T-helper 1 cell treated with Interleukin-12 subunit alpha and Interleukin-12 subunit beta and Interleukin-4 antibody, amounts not matched to agents 30 μg/mL and 1 μg/mL, for 36 hours (primary cell): ENCODE results near the gene PACSIN2.
A peak's percentile ranks its signal among the peaks of the same experiment; 100 is the strongest.

Experiments used
- H3K27ac Mint-ChIP-seq: one replicate; pipeline ENCODE4 v1.8.0; 2021; ENCODE audit warnings: mild to moderate bottlenecking, mixed read lengths
- H3K27me3 Mint-ChIP-seq: one replicate; pipeline ENCODE4 v1.8.0; 2021; ENCODE audit warnings: low read depth, mixed read lengths
- H3K36me3 Mint-ChIP-seq: one replicate; pipeline ENCODE4 v1.8.0; 2021; ENCODE audit warnings: low read depth, mixed read lengths
- H3K4me1 Mint-ChIP-seq: one replicate; pipeline ENCODE4 v1.8.0; 2021; ENCODE audit warnings: low read depth, mixed read lengths
- H3K4me3 Mint-ChIP-seq: one replicate; pipeline ENCODE4 v1.8.0; 2021; ENCODE audit warnings: mild to moderate bottlenecking, moderate library complexity, mixed read lengths
- H3K9me3 Mint-ChIP-seq: one replicate; pipeline ENCODE4 v1.8.0; 2021; ENCODE audit warnings: mixed read lengths

Gene PACSIN2

DNA sequence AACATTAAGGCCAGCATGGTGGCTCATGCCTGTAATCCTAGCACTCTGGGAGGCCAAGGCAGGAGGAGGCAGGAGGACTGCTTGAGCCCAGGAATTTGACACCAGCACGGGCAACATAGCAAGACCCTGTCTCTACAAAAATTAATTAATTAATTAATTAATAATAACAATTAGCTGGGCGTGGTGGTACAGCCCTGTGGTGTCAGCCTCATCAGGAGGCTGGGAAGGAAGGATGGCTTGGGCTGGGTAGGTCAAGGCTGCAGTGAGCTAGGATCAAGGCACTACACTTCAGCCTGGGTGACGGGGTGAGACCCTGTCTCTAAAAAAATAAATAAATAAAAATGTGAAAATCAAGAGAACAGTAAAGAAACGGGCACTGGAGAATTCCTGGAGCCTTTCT lies 159.2 kb downstream of the PACSIN2 start:
- Mint-ChIP-seq H3K9me3 (no peaks in the 10 kb centered on the region), H3K27ac (peak overlapping the region; percentile 90), H3K27me3 (no peaks in the 10 kb centered on the region), H3K36me3 (peaks cover 2% of the 10 kb centered on the region), H3K4me1 (peaks cover 4% of the 10 kb centered on the region), H3K4me3 (peak overlapping the region; percentile 85)

DNA sequence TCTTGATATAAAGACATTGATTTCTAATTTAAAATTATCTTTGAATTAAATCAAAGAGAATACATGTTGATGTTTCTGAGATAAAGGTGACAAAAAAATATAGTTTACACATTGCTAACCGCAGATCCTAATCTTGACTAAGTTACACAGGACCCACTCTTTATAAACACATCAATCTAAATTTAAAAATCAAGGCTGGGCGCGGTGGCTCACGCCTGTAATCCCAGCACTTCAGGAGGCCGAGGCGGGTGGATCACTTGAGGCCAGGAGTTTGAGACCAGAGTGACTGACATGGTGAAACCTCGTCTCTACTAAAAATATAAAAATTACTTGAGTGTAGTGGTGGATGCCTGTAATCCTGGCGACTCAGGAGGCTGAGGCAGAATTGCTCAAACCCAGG lies 159.7 kb downstream of the PACSIN2 start:
- Mint-ChIP-seq H3K27ac (no peak overlapping the region), H3K4me3 (peak overlapping the region; percentile 14), H3K36me3 (peaks cover 2% of the 10 kb centered on the region), H3K27me3 (no peaks in the 10 kb centered on the region), H3K4me1 (peaks cover 4% of the 10 kb centered on the region), H3K9me3 (no peaks in the 10 kb centered on the region)

DNA sequence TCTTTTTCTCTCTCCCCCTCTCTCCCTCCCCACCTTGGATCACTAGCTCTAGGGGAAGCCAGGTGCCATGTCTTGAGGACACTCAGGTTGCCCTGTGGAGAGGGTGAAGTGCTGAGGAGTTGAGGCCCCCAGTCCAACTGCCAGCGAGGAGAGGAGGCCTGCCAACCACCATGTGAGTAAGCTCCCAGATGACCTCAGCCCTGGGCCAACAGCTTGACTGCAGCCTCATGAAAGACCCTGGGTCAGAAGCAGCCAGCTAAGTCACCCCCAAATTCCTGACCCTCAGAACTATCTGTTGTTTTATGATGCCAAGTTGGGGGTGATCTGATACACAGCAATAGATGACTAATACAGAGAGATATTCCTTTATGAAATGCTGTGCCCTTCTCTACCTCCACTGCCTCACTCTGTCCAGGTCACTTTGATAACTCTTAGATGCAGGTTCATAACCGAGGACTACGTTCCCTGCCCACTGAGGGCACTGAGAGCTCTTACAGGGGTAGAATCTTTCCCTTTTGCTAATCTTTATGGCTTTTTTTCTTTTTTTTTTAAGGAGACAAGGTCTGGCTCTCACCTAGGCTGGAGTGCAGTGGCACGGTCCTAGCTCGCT lies 165.9 kb downstream of the PACSIN2 start:
- Mint-ChIP-seq H3K9me3 (no peaks in the 10 kb centered on the region), H3K4me3 (no peak overlapping the region), H3K27ac (no peak overlapping the region), H3K36me3 (peaks cover 21% of the 10 kb centered on the region), H3K27me3 (no peaks in the 10 kb centered on the region), H3K4me1 (peaks cover 3% of the 10 kb centered on the region)

DNA sequence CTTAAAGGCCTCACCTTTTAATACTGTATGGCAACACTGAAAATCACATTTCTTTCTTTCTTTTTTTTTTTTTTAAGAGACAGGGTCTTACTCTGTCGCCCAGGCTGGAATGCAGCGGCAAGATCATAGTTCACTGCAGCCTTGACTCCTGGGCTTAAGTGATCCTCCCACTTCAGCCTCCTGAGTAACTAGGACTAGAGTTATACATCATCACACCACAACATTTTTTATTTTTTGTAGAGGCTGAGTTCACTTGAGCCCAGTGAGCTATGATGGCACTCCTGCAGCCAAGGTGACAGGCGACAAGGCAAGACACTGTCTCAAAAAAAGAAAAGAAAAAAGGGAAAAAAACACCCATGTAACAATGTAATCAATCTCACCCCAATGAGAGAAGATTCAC lies 167.8 kb downstream of the PACSIN2 start:
- H3K4me1 Mint-ChIP-seq = peaks cover 14% of the 10 kb centered on the region
- peaks cover 28% of the 10 kb centered on the region for H3K36me3 Mint-ChIP-seq
- no peak overlapping the region for H3K4me3 Mint-ChIP-seq
- H3K9me3 Mint-ChIP-seq = no peaks in the 10 kb centered on the region
- H3K27ac Mint-ChIP-seq = no peak overlapping the region
- no peaks in the 10 kb centered on the region for H3K27me3 Mint-ChIP-seq

DNA sequence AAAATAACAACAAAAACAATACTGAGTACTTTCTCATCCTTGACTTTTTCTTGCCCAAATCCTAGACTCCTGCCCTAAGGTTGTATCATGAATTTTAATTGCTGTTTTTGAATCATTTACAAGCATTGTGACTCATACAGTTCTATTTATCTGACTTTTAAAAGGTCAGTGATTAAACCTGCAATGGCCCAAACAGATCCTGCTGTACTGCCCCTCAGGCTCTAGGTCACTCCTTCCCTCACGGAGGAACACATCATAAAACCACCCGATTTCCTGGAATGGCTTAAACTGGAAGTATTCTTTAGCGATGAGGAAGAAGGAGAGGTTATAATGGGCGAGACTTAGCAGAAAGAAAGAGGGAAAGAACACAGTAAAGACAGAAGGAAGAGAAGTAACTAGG lies 170.2 kb downstream of the PACSIN2 start:
- H3K4me1 Mint-ChIP-seq = peaks cover 19% of the 10 kb centered on the region
- no peaks in the 10 kb centered on the region for H3K9me3 Mint-ChIP-seq
- no peaks in the 10 kb centered on the region for H3K27me3 Mint-ChIP-seq
- H3K36me3 Mint-ChIP-seq = peaks cover 39% of the 10 kb centered on the region
- H3K4me3 Mint-ChIP-seq = no peak overlapping the region
- H3K27ac Mint-ChIP-seq = no peak overlapping the region

DNA sequence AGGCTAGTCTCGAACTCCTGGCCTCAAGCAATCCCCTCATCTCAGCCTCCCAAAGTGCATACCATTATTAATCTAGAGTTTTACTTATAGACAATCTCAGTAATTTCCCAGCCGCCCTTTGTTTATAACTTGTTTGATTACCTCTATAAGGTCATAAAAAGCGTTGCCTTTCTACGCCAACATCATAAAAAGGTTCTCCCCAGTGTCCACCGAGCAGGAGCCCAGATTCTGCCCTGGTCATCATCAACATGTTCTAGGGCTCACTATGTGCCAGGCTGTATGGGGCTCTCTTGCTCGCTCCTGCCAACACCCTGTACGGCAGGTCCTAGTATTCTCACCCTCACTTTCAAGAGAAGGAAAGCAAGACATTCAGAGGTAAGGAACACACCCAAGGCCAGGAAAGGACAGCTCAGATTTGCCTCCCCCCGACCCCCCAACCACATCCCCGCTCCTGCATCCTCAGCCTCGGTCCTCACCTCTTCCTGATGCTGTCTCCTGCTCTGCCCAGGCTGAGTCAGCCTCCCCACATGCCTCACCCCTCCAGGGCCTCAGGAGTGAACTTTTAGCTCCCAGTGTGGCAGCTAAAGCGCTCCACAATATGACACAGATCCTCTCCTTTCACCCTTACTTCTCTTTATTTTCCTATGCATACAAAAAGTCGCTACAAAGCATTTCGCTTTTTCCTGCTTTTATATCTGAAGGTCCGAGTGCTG lies 172.1 kb downstream of the PACSIN2 start:
- H3K27me3 Mint-ChIP-seq = no peaks in the 10 kb centered on the region
- H3K36me3 Mint-ChIP-seq = peaks cover 40% of the 10 kb centered on the region
- H3K4me3 Mint-ChIP-seq = no peak overlapping the region
- H3K4me1 Mint-ChIP-seq = peaks cover 16% of the 10 kb centered on the region
- no peaks in the 10 kb centered on the region for H3K9me3 Mint-ChIP-seq
- no peak overlapping the region for H3K27ac Mint-ChIP-seq

DNA sequence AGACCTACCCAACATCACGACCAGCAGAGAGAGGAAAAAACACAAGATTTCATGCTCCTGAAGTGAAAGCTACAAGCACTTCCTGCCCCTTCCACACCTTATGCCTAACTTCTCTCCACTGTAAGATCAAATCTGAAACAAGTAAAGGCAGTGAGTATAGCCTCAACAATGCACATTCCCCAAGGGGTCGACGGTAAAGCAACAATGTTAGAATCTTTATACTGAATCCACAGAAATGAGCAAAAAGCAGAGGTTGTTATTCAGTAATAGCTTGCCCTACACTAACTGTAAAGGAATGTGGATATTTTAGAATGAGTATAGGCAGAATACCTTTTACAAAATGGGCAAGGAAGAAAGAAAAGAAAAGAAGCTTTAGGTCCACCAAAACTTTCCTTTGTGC lies 173.5 kb downstream of the PACSIN2 start:
- Mint-ChIP-seq H3K4me1 (peaks cover 16% of the 10 kb centered on the region), H3K27me3 (no peaks in the 10 kb centered on the region), H3K27ac (peak overlapping the region; percentile 60), H3K36me3 (peaks cover 35% of the 10 kb centered on the region), H3K9me3 (no peaks in the 10 kb centered on the region), H3K4me3 (no peak overlapping the region)

DNA sequence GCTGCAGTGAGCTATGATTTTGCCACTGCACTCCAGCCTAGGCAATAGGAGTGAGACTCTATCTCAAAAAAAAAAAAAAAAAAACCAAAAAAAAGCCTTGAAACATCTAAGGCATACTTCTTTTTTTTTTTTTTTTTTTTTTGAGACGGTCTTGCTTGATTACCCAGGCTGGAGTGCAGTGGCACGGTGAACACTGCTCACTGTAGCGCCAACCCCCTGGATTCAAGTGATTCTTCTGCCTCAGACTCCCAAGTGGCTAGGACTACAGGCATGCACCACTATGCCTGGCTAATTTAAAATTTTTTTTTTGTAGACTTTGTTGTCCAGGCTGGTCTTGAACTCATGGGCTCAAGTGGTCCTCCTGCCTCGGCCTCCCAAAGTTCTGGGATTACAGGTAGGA lies 177.4 kb downstream of the PACSIN2 start:
- no peaks in the 10 kb centered on the region for H3K9me3 Mint-ChIP-seq
- H3K36me3 Mint-ChIP-seq = peaks cover 23% of the 10 kb centered on the region
- peaks cover 8% of the 10 kb centered on the region for H3K4me1 Mint-ChIP-seq
- no peak overlapping the region for H3K27ac Mint-ChIP-seq
- no peaks in the 10 kb centered on the region for H3K27me3 Mint-ChIP-seq
- no peak overlapping the region for H3K4me3 Mint-ChIP-seq

DNA sequence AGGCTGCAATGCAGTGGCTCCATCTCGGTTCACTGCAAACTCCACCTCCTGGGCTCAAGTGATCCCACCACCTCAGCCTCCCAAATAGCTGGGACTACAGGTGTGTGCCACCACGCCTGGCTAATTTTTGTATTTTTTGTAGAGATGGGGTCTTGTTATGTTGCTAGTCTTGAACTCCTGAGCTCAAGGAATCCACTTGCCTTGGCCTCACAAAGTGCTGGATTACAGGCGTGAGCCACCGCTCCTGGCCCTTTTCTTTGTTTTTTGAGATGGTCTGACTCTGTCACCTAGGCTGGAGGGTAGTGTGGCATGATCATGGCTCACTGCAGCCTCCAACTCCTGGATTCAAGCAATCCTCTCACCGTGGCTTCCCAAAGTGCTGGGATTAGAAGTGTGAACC lies 178.9 kb downstream of the PACSIN2 start:
- Mint-ChIP-seq H3K27me3 (no peaks in the 10 kb centered on the region), H3K4me3 (no peak overlapping the region), H3K4me1 (peaks cover 1% of the 10 kb centered on the region), H3K27ac (no peak overlapping the region), H3K9me3 (no peaks in the 10 kb centered on the region), H3K36me3 (peaks cover 17% of the 10 kb centered on the region)

DNA sequence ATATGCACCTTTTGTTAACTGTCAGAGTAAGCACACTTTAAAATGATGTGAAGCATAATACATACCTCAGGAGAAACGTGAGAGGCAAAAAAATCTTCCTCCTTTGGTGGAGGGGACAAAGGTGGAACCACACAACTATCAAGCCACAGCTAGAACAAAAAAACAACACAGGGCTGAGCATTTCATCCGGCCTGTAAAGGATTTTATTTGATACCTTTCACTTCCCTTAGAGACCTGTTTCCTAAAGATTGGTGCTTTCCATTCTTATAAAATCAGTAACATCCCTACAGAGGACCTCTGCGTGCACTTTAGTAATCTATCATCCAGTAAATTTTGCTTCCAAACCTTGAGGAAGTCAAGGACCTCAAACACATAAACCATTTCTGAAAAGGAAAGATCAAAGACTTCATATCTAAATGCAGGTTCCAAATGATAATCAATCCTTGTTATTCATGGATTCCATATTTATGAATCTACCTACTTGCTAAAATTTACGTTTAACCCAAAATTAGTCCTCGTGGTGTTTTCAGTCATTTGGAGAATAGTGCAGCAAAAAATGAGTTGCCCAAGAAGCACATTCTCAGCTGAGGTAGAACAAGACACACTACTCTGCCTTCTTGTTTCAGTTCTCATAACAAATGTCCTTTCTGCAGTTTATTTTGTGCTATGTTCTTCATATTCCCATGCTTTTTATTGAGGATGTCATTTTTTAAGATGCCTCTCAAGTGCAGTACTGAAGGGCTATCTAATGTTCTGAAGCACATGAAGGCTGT lies 180.6 kb downstream of the PACSIN2 start:
- H3K4me3 Mint-ChIP-seq = no peak overlapping the region
- peaks cover 1% of the 10 kb centered on the region for H3K4me1 Mint-ChIP-seq
- H3K27me3 Mint-ChIP-seq = no peaks in the 10 kb centered on the region
- H3K36me3 Mint-ChIP-seq = peaks cover 18% of the 10 kb centered on the region
- no peaks in the 10 kb centered on the region for H3K9me3 Mint-ChIP-seq
- H3K27ac Mint-ChIP-seq = no peak overlapping the region

DNA sequence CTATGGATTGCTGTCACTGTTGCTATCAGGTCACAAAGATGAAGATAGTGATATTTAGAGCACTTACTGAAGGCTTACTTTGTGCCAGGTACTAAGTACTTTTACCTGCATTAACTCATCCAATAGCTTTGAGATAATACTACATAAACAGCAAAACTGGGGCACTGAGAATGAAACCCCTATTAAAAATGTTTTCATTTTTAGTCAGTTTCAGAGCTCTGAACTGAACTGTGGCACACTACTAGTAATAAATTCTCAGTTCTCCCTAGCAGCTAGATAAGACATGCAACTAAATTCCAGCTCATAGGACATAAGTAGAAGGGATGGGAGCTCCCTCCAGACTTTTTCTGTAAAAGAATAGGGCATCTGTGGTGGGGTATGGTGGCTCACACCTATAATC lies 181.8 kb downstream of the PACSIN2 start:
- no peak overlapping the region for H3K27ac Mint-ChIP-seq
- peaks cover 23% of the 10 kb centered on the region for H3K36me3 Mint-ChIP-seq
- H3K9me3 Mint-ChIP-seq = no peaks in the 10 kb centered on the region
- H3K27me3 Mint-ChIP-seq = no peaks in the 10 kb centered on the region
- H3K4me1 Mint-ChIP-seq = peaks cover 4% of the 10 kb centered on the region
- no peak overlapping the region for H3K4me3 Mint-ChIP-seq

DNA sequence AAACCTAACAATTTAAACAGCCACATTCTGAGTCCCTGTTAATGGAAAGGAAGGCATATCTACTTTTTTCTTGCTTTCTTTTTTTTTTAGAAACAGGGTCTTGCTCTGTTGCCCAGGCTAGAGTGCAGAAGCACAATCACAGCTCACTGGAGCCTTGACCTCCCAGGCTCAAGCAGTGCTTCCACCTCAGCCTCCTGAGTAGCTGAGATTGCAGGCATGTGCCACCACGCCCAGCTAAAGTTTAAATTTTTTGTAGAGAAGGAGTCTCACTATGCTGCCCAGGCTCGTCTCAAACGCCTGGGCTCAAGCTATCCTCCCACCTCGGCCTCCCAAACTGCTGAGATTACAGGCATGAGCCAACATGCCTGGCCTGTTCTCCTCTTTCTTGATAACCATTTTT lies 183.2 kb downstream of the PACSIN2 start:
- Mint-ChIP-seq H3K9me3 (no peaks in the 10 kb centered on the region), H3K36me3 (peaks cover 23% of the 10 kb centered on the region), H3K27ac (no peak overlapping the region), H3K4me3 (no peak overlapping the region), H3K4me1 (peaks cover 4% of the 10 kb centered on the region), H3K27me3 (no peaks in the 10 kb centered on the region)

DNA sequence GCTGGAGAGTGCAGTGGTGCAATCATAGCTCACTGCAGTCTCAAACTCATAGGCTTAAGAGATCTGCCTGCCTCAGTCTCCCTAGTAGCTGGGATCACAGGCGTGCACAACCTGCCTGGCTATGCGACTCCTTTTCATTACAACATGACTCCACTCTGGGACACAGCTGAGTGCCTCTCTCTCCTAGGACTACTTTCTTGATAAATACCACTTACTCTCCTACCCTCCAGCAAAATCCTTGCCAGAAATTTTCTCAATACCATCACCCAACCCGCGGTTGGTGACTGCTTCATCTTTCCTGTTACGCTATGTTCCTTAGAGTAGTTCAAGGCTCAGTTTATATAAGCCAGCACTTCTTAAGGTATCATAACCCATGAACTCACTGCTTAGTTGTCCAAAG lies 184.8 kb downstream of the PACSIN2 start:
- Mint-ChIP-seq H3K4me3 (no peak overlapping the region), H3K27ac (no peak overlapping the region), H3K27me3 (no peaks in the 10 kb centered on the region), H3K9me3 (no peaks in the 10 kb centered on the region), H3K4me1 (peaks cover 4% of the 10 kb centered on the region), H3K36me3 (peaks cover 23% of the 10 kb centered on the region)

DNA sequence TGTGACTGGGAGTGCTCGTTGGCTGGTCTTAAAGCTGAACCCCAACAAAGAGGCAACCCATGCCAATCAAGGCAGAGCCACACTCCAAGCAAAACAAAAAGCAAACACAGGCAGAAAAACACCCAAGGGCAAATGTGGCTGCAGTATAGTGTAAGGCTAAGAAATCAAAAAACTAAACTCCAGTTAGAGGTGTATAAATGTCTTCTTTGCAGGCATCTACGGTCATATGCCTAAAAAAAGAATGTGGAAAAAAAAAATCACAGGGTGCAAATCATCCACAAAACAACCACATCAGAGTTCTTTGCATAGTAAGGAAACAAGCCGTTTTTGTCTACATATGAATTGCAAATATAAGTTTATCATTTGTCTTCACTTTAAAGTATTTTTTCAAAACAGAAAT lies 185.6 kb downstream of the PACSIN2 start:
- no peak overlapping the region for H3K4me3 Mint-ChIP-seq
- H3K4me1 Mint-ChIP-seq = peaks cover 3% of the 10 kb centered on the region
- peaks cover 24% of the 10 kb centered on the region for H3K36me3 Mint-ChIP-seq
- no peaks in the 10 kb centered on the region for H3K9me3 Mint-ChIP-seq
- H3K27me3 Mint-ChIP-seq = no peaks in the 10 kb centered on the region
- H3K27ac Mint-ChIP-seq = no peak overlapping the region

DNA sequence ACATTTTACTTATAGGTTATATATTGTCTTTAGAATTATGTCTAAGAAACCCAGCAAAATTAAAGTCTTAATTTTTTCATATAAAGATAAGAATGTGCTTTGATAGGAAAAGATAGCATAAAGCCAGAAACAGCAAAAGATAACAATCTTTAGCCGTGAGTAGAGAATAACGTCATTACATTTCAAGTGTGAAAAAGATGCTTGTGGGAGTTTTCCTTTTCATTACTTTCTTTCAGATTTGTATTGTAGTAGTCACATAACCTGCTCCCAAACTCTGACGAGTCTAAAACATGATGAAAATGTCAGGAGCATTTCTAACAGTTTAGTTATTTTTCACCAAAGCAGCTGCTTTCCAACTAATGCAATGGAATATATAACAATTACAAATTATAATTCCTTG lies 189.2 kb downstream of the PACSIN2 start:
- Mint-ChIP-seq H3K4me1 (peaks cover 3% of the 10 kb centered on the region), H3K4me3 (no peak overlapping the region), H3K27me3 (no peaks in the 10 kb centered on the region), H3K27ac (no peak overlapping the region), H3K9me3 (no peaks in the 10 kb centered on the region), H3K36me3 (peaks cover 33% of the 10 kb centered on the region)
